ENCODE data around the gene GCC1.

GCC1 gene

DNA sequence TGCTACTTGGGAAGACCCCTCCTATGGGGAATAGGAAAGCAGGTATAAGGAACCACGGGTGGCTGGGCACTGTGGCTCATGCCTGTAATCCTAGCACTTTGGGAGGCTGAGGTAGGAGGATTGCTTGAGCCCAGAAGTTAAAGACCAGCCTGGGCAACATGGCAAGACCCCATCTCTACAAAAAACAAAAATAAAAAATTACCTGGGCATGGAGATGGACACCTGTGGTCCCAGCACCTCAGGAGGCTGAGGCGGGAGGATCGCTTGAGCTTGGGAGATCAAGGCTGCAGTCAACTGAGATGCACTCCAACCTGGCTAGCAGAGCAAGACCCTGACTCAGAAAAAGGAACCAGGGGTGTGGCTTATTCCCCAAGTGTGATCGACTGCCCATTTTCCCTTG, 7.2 kb upstream of the GCC1 start:
- no peak for DNase-seq (ENCODE audit: low read depth)
- H3K4me3 ChIP-seq (ENCODE audit: low read depth, low read length): no peak overlapping the region
- in situ Hi-C loops (cut with HindIII; ENCODE audit: low sequenced_read_pairs): loop anchor here (25.0 kb wide), 1 partner anchor 620 kb away; no protein-coding TSS in a partner anchor
- TF ChIP-seq, protein P1, sequence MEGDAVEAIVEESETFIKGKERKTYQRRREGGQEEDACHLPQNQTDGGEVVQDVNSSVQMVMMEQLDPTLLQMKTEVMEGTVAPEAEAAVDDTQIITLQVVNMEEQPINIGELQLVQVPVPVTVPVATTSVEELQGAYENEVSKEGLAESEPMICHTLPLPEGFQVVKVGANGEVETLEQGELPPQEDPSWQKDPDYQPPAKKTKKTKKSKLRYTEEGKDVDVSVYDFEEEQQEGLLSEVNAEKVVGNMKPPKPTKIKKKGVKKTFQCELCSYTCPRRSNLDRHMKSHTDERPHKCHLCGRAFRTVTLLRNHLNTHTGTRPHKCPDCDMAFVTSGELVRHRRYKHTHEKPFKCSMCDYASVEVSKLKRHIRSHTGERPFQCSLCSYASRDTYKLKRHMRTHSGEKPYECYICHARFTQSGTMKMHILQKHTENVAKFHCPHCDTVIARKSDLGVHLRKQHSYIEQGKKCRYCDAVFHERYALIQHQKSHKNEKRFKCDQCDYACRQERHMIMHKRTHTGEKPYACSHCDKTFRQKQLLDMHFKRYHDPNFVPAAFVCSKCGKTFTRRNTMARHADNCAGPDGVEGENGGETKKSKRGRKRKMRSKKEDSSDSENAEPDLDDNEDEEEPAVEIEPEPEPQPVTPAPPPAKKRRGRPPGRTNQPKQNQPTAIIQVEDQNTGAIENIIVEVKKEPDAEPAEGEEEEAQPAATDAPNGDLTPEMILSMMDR (IDR thresholded peaks at IDR 0.05; ENCODE audit: low read depth, low read length, missing control alignments): no peak

- H3K4me3 ChIP-seq (ENCODE audit: low read depth, low read length): no peak overlapping the region
- no peak for DNase-seq (ENCODE audit: low read depth)
- TF ChIP-seq, protein P1 (IDR thresholded peaks at IDR 0.05; ENCODE audit: low read depth, low read length, missing control alignments): no peak
- in situ Hi-C loops (cut with HindIII; ENCODE audit: low sequenced_read_pairs): loop anchor here (25.0 kb wide), 1 partner anchor 621 kb away; no protein-coding TSS in a partner anchor
These were observed 6.2 kb upstream of the GCC1 start for GRCh38 chr7:127591591-127591990.

GRCh38 chr7:127591189-127591588, 5.8 kb upstream of the GCC1 start:
- in situ Hi-C loops (cut with HindIII; ENCODE audit: low sequenced_read_pairs): loop anchor here (25.0 kb wide), 1 partner anchor 621 kb away; no protein-coding TSS in a partner anchor
- TF ChIP-seq, protein P1 (IDR thresholded peaks at IDR 0.05; ENCODE audit: low read depth, low read length, missing control alignments): no peak
- H3K4me3 ChIP-seq (ENCODE audit: low read depth, low read length): no peak overlapping the region
- no peak for DNase-seq (ENCODE audit: low read depth)

- in situ Hi-C loops (cut with HindIII; ENCODE audit: low sequenced_read_pairs): loop anchor here (25.0 kb wide), 1 partner anchor 622 kb away; no protein-coding TSS in a partner anchor
These were observed 4.5 kb upstream of the GCC1 start for GRCh38 chr7:127589896-127590295.

DNA sequence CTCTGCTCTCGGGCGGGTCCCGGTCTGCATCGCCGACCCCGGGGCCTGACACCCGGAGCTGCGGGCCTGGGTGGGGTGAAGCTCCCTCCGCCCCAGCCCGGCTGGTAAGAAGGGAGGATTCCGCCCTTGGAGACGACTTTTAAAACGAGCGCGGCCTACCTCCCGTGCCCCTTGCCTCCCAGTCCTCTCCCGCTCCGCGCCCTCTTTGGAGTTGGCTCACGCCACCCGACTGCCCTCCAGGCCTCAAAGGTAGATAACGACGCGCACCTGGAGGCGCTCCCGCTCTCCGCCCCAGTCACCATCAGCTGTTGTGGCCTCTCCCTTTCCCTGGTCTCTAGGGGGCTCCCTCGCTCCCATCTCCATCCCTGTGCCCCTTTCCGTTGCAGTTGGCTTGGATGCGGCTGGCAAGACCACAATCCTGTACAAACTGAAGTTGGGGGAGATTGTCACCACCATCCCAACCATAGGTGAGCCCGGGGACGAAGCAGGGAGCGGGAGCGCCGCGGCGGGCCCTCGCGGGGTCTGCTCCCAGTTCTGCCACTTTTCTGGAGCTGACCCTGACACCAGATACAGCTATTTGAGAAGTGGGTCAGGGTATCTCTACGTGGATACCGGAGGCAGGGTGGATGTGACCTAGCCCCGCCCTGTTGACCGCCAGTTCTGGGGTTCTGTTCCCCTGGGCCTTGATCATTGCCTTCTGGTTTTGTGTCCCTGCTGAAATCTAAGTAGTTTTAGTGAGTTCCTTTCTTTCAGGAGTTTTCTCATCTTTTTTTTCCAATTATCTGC, 3.5 kb upstream of the GCC1 start:
- in situ Hi-C loops (cut with HindIII; ENCODE audit: low sequenced_read_pairs): loop anchor here (25.0 kb wide), 1 partner anchor 623 kb away; no protein-coding TSS in a partner anchor
- TF ChIP-seq, protein P1 (IDR thresholded peaks at IDR 0.05; ENCODE audit: low read depth, low read length, missing control alignments): peak; percentile 74
- peak overlapping the region; percentile 98 for H3K4me3 ChIP-seq (ENCODE audit: low read depth, low read length)
- no peak for DNase-seq (ENCODE audit: low read depth)

More at GRCh38 chr7:127589896-127590295, 4.5 kb upstream of the GCC1 start:
- no peak for DNase-seq (ENCODE audit: low read depth)
- TF ChIP-seq, protein P1 (IDR thresholded peaks at IDR 0.05; ENCODE audit: low read depth, low read length, missing control alignments): no peak
- H3K4me3 ChIP-seq (ENCODE audit: low read depth, low read length): no peak overlapping the region

- DNase-seq (ENCODE audit: low read depth): no peak
- H3K4me3 ChIP-seq (ENCODE audit: low read depth, low read length): peak within 1 kb of the TSS; percentile 98
- in situ Hi-C loops (cut with HindIII; ENCODE audit: low sequenced_read_pairs): loop anchor here (25.0 kb wide), 1 partner anchor 624 kb away; no protein-coding TSS in a partner anchor
- TF ChIP-seq, protein P1 (IDR thresholded peaks at IDR 0.05; ENCODE audit: low read depth, low read length, missing control alignments): no peak
These were observed 2.8 kb upstream of the GCC1 start, which contains the start of gene ARF5 for GRCh38 chr7:127588019-127588696. TSS of gene ARF5 (plus strand) at chr7:127588411. CDS start at chr7:127588499, 88 bp downstream.
